Hematopoietic multipotent progenitor cell (in vitro differentiated cells): ENCODE results near the gene EEFSEC. TPM values are rescaled to one million over a fixed set of nuclear protein-coding genes. Genes with fewer than 3 reads are reported as not detected.

ENCODE experiments used
- DNase-seq, 3 donors: peaks; one replicate each; pipeline ENCODE4 v3.0.0-alpha.2; 2011 to 2015; ENCODE audit warnings: low read depth in 2 of 3, low spot score in 2 of 3
- total RNA-seq: library from RNA; depleted of rRNA; stranded (reverse); fragments of >200 nt; gene quantifications from one replicate; pipeline ENCODE4 v1.2.3, GENCODE V29; 2012

EEFSEC gene
- total RNA-seq, 1 donor, result 27.5 TPM

GRCh38 chr3:128180913-128181312, 27.6 kb downstream of the EEFSEC start:
- no peak for DNase-seq

DNA sequence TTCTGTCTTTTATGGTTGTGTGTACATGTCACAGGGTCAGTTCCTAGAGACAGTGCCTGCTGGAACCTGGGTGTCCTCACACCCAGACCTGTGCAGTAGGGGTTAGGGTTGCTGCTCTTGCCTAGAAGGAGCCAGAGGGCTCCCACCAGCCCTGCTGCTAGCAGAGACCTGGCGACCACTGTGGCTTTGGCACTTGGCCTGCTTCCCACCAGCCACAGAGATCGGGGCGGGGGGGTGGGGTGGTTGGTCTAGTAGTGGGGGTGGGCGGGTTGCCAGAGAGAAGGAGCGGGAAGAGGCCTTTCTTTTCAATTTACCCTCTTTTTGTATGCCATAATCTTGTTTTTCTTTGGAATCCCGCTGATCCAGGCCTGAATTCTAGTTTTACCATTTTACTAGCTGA, 29.4 kb downstream of the EEFSEC start:
- peak in 1 of 3 donors; percentile 9 for DNase-seq

GRCh38 chr3:128185630-128186447, 32.6 kb downstream of the EEFSEC start:
- DNase-seq, result no peak

DNA sequence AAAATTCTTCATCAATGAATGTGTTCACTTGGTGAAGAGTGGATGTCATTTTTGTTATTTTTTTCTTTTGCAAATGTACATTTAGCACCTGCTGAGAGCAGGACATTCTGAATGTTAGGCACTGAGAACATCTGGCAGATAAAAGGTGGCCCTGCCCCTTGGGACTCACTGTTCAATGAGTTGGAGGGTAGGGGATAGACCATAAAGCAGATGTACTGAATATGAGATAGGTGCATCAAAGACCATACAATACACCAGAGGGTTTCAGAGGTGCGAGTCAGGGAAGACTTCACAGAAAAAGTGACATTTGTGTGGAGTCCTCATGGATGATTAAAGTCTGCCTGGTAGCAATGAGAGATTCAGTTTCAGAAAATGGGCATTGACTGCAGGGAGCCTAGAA, 34.2 kb downstream of the EEFSEC start:
- no peak for DNase-seq

GRCh38 chr3:128188326-128188725, 35.0 kb downstream of the EEFSEC start:
- DNase-seq, result no peak

GRCh38 chr3:128188956-128189355, 35.7 kb downstream of the EEFSEC start:
- no peak for DNase-seq

GRCh38 chr3:128190501-128190900, 37.2 kb downstream of the EEFSEC start:
- no peak for DNase-seq

DNA sequence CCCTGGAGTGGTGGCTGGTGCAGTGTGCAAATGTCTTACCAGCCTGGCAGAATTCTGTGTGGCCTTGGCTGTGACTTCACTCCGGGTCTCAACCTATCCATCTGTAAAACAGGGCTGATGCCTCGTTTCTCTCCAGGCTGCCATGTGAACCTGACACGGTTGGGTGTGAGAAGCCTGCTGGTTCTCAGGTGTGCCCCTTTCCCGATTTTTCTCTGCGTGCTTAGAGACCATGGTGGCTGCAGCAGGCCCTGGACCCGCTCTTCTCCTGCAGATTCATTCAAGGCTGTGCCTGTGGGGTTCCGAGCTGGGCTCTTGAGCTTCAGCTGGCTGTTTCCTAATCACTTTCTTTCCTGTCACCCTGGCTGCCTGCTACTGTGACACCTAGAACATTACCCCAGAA, 38.9 kb downstream of the EEFSEC start:
- DNase-seq, result no peak

DNA sequence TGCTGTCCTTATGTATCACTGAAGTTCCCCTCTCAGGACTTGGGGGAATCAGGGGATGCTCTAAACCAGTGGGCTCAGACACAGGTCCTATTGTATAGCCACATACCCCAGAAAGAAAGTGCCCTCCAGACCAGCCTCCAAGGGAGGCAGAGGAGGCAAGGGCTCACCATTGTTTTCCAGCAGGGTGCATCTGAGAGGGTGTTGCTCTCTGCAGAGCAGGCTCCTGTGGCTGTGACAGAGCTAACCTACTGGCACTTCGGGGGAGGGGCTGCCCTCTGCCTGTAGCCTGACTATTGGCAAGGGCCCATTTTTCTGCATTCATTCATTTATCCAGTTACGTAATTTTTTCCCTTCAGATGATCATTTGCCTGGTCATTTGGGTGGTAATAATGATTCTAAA, 39.9 kb downstream of the EEFSEC start:
- no peak for DNase-seq

- DNase-seq, result no peak
Measured at GRCh38 chr3:128194843-128195242, 41.6 kb downstream of the EEFSEC start.

GRCh38 chr3:128195369-128195768, 42.1 kb downstream of the EEFSEC start:
- no peak for DNase-seq

DNA sequence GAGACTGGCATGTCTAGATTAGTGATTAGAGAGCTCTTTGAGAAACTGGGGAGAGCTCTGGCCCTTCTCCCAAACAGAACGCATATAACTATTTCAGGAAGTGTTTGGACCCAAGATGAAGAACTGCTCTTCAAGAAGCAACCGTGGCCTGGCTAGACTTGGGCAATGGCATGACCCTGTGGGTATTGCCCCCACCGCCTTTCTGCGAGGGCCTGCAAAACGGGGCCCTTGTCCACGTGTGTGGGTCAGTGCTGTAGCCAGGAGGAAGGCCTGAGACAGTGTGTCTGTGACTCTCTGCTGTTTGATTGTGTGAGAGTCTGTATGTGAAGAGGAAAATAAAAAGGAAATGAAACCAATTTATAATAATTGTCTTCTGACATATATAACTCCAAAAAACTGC, 42.5 kb downstream of the EEFSEC start:
- DNase-seq, result no peak

DNA sequence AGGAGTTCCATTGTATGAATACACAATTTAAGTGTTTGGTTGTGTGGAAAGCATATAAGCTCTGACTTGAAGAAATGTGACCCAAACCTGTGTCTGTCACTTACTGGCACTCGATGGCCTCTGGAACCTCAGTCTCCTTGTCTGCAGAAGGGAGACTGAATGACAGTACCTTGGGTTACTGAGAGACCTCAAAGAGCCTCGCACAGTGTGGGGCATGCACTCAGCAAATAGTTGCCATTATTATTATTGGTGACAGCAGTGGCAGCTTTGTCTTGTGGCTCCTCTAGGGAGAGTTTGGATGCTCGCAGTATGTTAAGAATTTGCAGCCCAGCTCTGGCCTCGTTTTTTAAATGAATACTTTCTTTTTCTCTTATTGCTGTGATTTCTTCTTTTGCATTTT, 43.4 kb downstream of the EEFSEC start:
- DNase-seq, result no peak

GRCh38 chr3:128197855-128198254, 44.6 kb downstream of the EEFSEC start:
- DNase-seq, result no peak

GRCh38 chr3:128198313-128198712, 45.0 kb downstream of the EEFSEC start:
- DNase-seq, result no peak

DNA sequence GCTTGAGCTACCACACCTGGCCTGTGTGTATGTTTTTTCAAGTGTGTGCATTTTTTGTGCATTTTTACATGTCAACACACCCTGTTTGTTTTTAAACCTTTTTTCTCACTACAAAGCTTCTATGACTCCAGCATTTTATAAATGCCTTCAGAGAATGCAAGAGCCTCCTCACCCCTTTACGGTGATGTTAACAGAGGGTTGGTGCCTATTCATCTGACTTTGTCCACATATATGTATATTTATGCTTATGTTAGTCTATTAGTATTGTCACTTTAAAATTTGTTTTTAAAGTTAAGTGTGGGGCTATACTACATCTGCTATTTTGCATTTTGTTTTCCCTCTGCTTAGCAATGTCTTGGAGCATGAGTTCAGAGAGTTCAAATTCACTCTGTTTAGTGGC, 45.8 kb downstream of the EEFSEC start:
- DNase-seq, result no peak

- no peak for DNase-seq
Measured at GRCh38 chr3:128201158-128201755, 48.0 kb downstream of the EEFSEC start.

DNA sequence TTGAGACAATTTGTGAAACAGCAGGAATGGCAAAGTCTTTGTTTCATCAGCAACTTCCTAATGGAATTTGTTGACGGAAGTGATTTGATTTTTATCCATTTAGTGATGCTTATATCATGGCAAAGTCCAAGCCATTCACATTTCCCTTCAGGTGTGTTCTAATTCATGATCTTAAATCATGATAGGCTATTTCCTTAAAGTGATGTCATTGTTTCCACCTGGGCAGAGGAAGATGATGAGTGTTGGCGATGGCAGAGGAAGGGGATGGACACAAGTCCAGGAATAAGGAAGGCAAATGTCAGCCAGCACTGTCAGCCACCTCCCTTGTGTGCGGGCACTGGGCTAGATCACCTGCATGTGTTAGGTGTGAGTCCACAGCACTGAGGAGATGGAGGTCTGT, 49.9 kb downstream of the EEFSEC start:
- no peak for DNase-seq

DNA sequence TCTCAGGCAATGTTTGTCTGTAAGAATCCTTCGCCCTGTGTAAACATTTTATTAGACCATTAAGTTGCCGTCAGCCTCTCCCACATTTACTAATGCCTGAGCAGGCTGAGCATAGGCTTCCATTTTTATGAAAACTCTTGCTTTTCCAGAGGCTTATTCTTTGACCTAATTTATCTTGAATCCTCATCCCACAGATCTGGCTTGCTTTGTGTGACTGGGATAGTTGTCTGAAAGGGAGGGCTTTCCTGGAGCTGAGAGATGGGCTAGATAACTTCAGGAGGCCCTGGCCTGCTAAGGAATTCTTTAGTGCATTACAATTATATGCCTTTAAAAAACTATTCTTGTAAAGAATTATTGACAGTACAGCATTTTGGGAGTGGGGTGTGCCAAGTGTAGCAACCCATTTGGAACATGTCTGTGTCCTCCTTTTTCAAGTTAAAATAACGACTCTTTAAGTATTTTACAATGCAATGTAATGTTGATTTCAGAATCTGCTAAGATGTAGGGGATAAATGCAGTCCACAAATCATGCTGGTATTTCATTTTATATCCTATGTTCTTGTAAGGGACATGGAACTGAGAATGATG, 52.4 kb downstream of the EEFSEC start:
- no peak for DNase-seq

DNA sequence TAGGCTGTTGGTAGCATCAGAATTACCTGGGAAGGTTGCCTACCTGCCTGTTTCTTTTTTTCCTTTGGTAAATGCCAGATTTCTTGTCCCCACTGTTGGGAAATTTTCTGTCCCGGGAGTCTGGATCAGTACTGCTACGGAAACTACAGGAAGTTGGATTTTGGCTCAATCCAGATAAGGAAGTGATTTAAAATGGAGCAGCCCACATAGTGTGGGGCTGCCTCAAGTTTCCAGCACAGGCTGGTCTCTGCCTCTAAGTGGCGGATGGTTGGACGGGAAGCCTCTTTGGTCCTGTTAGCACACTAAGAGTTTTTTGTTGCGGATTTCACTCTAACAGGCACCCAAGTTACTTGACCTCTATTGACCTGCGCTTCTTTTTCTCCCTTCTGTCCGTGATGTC, 54.7 kb downstream of the EEFSEC start:
- no peak for DNase-seq

DNA sequence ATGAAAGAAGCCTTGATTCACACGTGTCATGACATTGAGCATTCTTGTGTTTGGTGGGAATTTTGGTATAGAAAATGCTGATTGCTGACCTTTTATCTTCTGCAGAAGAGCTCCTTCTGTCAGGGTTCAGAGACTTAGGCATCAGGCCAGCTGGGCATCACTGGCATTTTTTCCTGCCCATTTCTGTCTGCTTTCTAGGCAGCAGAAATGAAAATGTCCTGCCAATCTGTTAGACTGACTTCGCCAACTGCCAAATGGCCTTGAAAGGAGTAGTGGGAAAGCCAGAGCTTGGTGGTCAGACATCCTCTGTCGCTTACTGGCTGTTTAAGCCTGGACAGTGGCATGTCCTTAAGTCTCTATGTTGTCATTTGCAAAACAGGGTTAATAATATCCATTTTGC, 57.4 kb downstream of the EEFSEC start:
- DNase-seq, result no peak

DNA sequence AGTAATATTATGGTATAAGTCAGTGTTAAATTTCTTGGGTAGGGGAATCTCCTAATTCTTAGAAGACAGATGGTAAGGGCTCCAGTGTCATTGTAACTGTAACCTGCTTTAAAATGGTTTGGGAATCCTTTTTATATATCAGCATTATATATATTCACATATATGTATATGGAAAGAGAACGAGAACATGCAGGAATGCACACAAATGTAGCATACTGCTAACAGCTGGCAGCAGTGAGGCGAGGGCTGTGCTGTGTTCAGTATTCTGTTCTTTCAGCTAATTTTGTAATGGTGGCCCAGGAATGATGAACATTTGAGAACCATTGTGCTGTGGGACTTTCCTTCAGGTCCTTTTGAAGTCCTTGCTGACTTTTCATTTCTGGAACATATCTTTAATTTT, 60.8 kb downstream of the EEFSEC start:
- DNase-seq, result no peak
